GM19099 (cell line): ENCODE results near the gene UCHL1.

ENCODE experiments used
- POLR2A ChIP-seq: IDR thresholded peaks from 3 replicates; pipeline ENCODE4 v1.6.1; 2011; ENCODE audit warnings: low read depth; ENCODE audit not compliant: insufficient read length; ENCODE audit errors: extremely low read depth

Gene UCHL1

GRCh38 chr4:41268721-41269517 lies 12.2 kb downstream of the UCHL1 start:
- TF ChIP-seq POLR2A = no peak

DNA sequence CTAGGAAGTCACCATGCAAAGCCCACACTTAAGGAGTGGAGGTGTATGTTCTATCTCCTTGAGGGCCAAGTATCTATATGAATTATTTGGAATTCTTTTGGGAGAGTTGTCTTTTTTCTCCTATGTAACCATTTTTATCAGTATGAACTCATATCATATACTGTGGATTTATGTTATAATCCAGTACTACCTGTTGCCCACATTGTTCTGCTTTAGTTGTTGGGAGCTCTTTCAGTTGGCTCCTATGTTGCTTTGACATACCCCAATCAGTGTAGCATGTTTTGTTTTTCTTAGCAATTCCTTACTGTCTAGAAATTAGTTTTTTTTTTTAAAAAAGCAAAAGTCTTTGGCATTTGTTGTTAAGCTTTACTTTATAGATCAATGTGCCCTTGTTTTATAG lies 13.0 kb downstream of the UCHL1 start:
- TF ChIP-seq POLR2A = no peak

- no peak for TF ChIP-seq POLR2A
Measured at GRCh38 chr4:41280010-41280409, 23.3 kb downstream of the UCHL1 start.

DNA sequence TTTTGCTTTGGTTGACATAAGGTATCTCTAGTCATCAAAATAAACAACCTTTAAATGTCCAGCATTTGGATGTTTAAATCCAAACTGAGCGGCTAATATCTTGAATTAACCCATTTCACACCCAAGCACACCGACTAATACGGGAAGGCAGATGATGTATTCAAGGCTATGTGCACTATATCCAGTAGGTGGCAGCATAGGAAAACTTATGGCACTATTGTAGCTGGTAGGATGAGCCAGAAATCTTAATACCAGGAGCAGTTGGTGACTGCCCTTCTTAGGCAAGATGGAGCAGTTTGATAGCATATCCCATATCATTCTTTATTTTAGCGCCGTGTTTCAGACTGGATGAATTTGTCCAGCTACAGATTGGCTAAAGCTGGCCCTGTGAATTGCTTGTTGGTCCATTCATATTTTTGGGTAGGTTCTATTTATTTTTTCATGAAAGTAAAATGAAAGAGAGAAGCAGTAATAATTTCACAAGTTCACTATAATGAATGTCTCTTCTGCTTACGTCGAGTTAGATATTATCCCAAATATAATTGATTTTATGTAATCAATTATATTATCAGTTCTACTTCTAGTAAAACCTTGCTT lies 24.4 kb downstream of the UCHL1 start:
- TF ChIP-seq POLR2A = no peak

- no peak for TF ChIP-seq POLR2A
Measured at GRCh38 chr4:41282366-41282765, 25.6 kb downstream of the UCHL1 start.

DNA sequence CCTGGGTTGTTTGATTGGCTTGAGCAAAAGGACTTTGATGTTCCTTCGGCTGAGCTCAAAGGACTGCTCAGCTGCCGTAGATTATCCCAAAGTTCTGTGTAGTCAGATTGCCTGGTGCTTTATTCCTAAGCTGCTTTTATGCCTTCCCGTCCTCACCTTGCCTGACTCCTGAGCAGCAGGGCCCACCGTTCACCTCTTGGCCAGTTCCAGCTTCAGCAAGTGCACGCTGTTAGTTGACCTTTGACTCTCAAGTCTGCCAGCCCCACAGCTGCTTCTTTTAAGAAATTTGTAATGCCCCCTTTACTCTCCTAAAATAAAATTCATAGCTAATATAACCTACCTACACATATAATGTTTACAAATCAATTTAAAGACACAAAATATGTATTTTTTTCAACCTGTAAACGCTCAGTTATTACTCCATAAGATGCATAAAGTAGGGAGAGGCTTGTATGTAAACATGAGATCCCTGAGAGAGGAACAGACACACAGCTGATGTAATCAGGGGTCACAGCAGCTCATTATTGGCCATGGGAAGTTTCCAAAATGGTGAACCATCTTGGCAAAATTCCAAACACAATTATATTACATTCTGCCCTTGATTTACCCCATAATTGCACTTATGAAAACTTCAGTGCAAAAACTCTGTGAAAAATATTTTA lies 28.6 kb downstream of the UCHL1 start:
- no peak for TF ChIP-seq POLR2A

- no peak for TF ChIP-seq POLR2A
Measured at GRCh38 chr4:41285864-41286235, 29.1 kb downstream of the UCHL1 start.

- no peak for TF ChIP-seq POLR2A
Measured at GRCh38 chr4:41287005-41287404, 30.3 kb downstream of the UCHL1 start.

DNA sequence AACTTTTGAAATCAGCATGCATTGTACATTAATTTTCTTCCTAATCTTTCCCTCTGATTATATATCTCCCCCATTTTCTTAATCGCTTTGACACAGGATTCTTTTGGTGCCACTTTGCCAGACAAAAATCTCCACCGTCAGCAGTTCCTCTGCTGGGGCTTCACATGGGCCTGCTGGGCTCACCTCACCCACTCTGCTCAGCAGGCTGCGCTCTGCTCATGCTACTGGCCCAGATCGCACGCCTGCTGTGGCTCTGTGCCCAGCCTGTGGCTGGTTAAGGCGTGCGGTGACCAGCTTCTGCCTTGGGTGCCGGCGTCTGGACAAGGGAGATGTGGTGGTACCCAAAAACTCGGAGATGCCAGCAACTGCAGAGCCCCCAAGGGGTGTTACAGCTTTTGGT lies 31.1 kb downstream of the UCHL1 start:
- no peak for TF ChIP-seq POLR2A

DNA sequence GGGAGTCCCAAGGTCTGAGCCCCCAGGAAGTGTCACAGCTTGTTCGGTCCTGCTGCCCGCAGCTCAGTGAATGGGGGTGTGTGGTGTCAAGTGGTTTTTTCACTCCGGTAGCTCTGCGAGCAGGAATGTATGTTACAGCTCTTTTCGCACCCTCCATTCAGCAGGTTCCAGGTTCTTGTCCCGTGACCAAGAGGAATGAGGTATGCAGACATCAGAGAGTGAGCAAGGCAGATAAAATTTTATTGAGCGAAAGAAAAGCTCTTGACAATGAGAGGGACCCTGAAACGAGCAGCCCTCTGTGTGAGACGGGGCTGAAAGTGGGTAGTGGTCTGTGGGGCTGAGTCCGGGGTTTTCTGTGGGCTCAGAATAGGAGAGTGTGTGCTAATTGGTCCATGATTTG lies 31.5 kb downstream of the UCHL1 start:
- TF ChIP-seq POLR2A = no peak

- TF ChIP-seq POLR2A = no peak
Measured at GRCh38 chr4:41290479-41290878, 33.8 kb downstream of the UCHL1 start.

- TF ChIP-seq POLR2A = no peak
Measured at GRCh38 chr4:41294445-41295062, 37.8 kb downstream of the UCHL1 start.

GRCh38 chr4:41296995-41297394 lies 40.3 kb downstream of the UCHL1 start:
- TF ChIP-seq POLR2A = no peak

DNA sequence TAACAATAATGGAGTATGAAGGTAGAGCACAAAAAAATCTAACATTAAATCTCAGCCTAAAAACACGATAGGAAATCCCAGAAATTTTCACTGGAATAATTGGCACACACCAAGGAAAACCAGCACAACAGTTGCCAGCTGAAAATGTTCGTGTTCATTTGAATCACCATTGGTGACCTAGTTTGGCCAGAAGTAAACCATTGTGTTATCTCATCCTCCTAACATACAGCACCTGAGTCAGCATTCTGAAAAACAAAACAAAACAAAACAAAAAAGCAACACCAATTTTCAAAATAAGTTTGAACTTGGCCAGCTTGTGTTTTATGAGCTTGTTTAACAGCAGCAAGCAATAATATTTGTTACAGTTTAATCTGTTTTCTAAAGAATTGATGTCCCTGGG lies 41.1 kb downstream of the UCHL1 start:
- no peak for TF ChIP-seq POLR2A

- TF ChIP-seq POLR2A = no peak
Measured at GRCh38 chr4:41299486-41299885, 42.8 kb downstream of the UCHL1 start.

DNA sequence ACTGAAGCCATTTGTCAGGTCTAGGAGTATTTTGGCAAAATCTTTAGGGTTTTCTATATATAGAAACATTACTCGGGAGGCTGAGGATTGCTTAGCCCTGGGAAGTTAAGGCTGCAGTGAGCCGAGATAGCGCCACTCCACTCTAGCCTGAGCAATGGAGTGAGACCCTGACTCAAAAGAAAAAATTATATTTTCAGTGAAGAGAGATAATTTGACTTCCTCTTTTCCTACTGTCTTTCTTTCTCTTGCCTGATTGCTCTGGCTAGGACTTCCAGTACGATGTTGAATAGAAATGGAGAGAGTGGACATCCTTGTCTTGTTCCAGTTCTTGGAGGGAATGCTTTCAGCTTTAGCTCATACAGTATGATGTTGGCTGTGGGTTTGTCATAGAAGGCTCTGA lies 44.4 kb downstream of the UCHL1 start:
- no peak for TF ChIP-seq POLR2A
